Hepatocyte (in vitro differentiated cells): Measurements from ENCODE around the gene SHFL. TPM values are rescaled to one million over a fixed set of nuclear protein-coding genes. Genes with fewer than 3 reads are reported as not detected.

Experiments used
- DNase-seq: peaks from one replicate; pipeline ENCODE4 v3.0.0-alpha.2; 2016; ENCODE audit warnings: low spot score
- H2AFZ ChIP-seq: fragments of 200-600 bp; sonication (generic); 2 replicates; pipeline ENCODE4 v1.6.0; 2016; ENCODE audit warnings: antibody characterized with exemption, mild to moderate bottlenecking
- H3K27ac ChIP-seq: fragments of 200-600 bp; sonication (generic); 2 replicates; pipeline ENCODE4 v1.5.1; 2016; ENCODE audit warnings: mild to moderate bottlenecking
- H3K27me3 ChIP-seq: fragments of 200-600 bp; sonication (generic); 2 replicates; pipeline ENCODE4 v1.6.1; 2016
- H3K36me3 ChIP-seq: fragments of 200-600 bp; sonication (generic); replicated peaks from 2 replicates; pipeline ENCODE4 v1.5.1; 2016; ENCODE audit warnings: low read depth; ENCODE audit not compliant: insufficient read depth
- H3K4me1 ChIP-seq: fragments of 200-600 bp; sonication (generic); 2 replicates; pipeline ENCODE4 v1.5.1; 2016; ENCODE audit warnings: mild to moderate bottlenecking, moderate library complexity; ENCODE audit not compliant: insufficient read depth
- H3K4me2 ChIP-seq: fragments of 200-600 bp; sonication (generic); 2 replicates; pipeline ENCODE4 v1.6.0; 2016
- H3K4me3 ChIP-seq: fragments of 200-600 bp; sonication (generic); 2 replicates; pipeline ENCODE4 v1.5.1; 2016; ENCODE audit warnings: mild to moderate bottlenecking
- H3K79me2 ChIP-seq: fragments of 200-600 bp; sonication (generic); 2 replicates; pipeline ENCODE4 v1.6.0; 2017; ENCODE audit warnings: mild to moderate bottlenecking
- H3K9me2 ChIP-seq: fragments of 200-600 bp; sonication (generic); replicated peaks from 2 replicates; pipeline ENCODE4 v1.6.0; 2017; ENCODE audit warnings: mild to moderate bottlenecking; ENCODE audit not compliant: insufficient read depth
- H3K9me3 ChIP-seq: fragments of 200-600 bp; sonication (generic); 2 replicates; pipeline ENCODE4 v1.5.1; 2016; ENCODE audit warnings: low read depth, mild to moderate bottlenecking
- H4K20me1 ChIP-seq: fragments of 200-600 bp; sonication (generic); 2 replicates; pipeline ENCODE4 v1.6.0; 2016; ENCODE audit warnings: mild to moderate bottlenecking; ENCODE audit not compliant: insufficient read depth, poor library complexity, severe bottlenecking
- EZH2 ChIP-seq: fragments of 200-600 bp; sonication (generic); IDR thresholded peaks from 2 replicates; pipeline ENCODE4 v1.6.1; 2016; ENCODE audit warnings: antibody characterized with exemption, mild to moderate bottlenecking, borderline replicate concordance
- EZH2phosphoT487 ChIP-seq: fragments of 200-600 bp; sonication (generic); IDR thresholded peaks from one replicate; pipeline ENCODE4 v1.6.1; 2018; ENCODE audit warnings: antibody characterized with exemption, mild to moderate bottlenecking, low read depth, moderate library complexity; ENCODE audit not compliant: unreplicated experiment, severe bottlenecking
- WGBS: methylation state at CpG from one replicate; pipeline ENCODE4 v1.1.6; 2016; ENCODE audit warnings: low lambda C conversion rate; ENCODE audit errors: missing lambda C conversion rate; 5-methylcytosine and 5-hydroxymethylcytosine counted together
- polyA plus RNA-seq: library from polyadenylated mRNA; unstranded; fragments of >200 nt; fragmentation: Nextera tagmentation; extraction: Ambion mirVana; gene quantifications from 2 replicates; pipeline ENCODE4 v1.2.1, GENCODE V29; 2016
- total RNA-seq: library from RNA; depleted of rRNA; stranded (reverse); fragments of >200 nt; gene quantifications from 2 replicates; pipeline ENCODE4 v1.2.3, GENCODE V29; 2014
- TF ChIP-seq, protein P1 (sequence below): fragments of 200-600 bp; sonication (generic); IDR thresholded peaks from 2 replicates; pipeline ENCODE4 v1.5.1; 2016; ENCODE audit warnings: antibody characterized with exemption, mild to moderate bottlenecking; ENCODE audit not compliant: poor library complexity

SHFL gene
- total RNA-seq (26.0 and 28.7 TPM in 2 replicates), polyA plus RNA-seq (48.7 and 50.9 TPM in 2 replicates)

DNA sequence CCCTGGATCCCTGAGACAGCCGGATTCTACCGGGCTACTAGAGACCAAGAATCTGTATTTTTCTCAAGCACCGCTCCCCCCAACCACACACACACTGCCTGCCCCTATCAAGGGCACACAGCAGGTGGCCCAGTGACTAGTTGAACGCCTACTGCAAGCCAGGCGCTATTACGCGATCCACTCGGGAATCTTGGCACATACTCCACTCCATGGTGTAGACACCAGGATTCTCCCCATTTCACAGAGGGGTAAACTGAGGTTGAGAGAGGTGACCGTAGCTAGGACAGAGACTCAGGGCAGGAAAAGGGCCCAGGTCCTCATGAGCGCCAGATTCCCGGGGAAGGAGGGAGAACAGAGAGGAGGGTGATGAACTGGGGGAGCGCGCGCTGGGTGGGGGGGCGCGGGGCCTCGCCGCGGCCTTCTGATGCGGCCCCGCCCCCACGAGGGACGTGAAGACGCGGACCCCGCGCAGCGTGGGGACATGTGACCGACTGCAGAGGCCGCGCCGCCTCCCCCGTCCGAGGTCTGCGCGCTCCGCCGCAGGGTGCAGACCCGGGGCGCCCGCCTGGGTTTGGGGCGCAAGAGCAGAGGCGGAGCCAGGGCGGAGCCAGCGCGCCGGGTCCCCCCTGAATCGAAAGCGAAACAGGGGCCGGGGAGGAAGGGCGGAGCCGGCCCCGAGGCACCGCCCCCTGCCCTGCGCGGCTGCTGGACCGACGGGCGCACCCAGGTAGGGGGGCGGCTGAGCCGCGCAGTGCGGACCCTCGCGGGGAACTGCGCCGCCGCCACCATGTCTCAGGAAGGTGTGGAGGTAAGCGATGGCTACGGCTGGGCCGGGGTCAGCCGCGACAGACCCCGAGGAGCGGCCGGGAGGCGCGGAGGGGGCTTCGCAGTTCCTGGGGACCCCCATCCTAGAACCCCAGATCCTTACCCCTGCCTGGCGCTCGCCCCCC, at the start of gene SHFL:
Gene SHFL (plus strand): TSS at position 677 of the 950 bp plus-strand sequence. CDS start 111 bp downstream, at position 788.
- peak; percentile 91 for DNase-seq
- WGBS, result 10% methylated on average over 38 of the region's 81 CpGs
- Histone ChIP-seq H3K4me3 (peak within 1 kb of the TSS; percentile 89), H3K9me3 (no peaks in the 10 kb centered on the region), H3K27me3 (no peaks in the 10 kb centered on the region), H3K9me2 (no peaks in the 10 kb centered on the region), H3K36me3 (no peaks in the 10 kb centered on the region), H3K4me2 (peak within 1 kb of the TSS; percentile 99), H2AFZ (peak within 1 kb of the TSS; percentile 93), H3K27ac (peak within 1 kb of the TSS; percentile 64), H4K20me1 (no peaks in the 10 kb centered on the region), H3K4me1 (no peaks in the 10 kb centered on the region), H3K79me2 (peaks cover 3% of the 10 kb centered on the region)
- TF ChIP-seq EZH2 (no peak), EZH2phosphoT487 (no peak)

DNA sequence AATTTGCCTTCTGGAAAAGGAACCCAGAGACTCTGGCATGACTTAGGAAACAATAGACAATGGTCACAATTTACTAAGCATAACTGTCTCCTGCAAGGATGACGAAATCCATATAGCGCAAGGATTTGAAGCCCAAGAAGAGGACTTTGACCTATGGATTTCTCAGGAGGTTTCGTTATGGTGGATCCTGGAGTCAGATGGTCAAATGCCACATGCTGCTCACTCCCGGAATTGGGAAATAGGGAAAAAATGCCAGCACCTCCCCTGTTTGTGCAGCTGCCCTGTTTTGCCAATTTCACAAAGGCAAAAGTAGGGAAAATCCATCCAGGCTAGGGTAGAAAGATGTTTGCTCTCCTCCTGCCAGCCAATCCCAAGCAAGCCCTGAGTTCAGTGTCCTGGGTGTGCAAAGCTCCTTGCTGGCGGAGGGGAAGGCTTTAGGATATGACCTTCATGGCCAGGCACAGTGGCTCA, 49.5 kb upstream of the SHFL start:
- TF ChIP-seq, protein P1, sequence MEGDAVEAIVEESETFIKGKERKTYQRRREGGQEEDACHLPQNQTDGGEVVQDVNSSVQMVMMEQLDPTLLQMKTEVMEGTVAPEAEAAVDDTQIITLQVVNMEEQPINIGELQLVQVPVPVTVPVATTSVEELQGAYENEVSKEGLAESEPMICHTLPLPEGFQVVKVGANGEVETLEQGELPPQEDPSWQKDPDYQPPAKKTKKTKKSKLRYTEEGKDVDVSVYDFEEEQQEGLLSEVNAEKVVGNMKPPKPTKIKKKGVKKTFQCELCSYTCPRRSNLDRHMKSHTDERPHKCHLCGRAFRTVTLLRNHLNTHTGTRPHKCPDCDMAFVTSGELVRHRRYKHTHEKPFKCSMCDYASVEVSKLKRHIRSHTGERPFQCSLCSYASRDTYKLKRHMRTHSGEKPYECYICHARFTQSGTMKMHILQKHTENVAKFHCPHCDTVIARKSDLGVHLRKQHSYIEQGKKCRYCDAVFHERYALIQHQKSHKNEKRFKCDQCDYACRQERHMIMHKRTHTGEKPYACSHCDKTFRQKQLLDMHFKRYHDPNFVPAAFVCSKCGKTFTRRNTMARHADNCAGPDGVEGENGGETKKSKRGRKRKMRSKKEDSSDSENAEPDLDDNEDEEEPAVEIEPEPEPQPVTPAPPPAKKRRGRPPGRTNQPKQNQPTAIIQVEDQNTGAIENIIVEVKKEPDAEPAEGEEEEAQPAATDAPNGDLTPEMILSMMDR, result no peak
- TF ChIP-seq EZH2 (no peak), EZH2phosphoT487 (no peak)

DNA sequence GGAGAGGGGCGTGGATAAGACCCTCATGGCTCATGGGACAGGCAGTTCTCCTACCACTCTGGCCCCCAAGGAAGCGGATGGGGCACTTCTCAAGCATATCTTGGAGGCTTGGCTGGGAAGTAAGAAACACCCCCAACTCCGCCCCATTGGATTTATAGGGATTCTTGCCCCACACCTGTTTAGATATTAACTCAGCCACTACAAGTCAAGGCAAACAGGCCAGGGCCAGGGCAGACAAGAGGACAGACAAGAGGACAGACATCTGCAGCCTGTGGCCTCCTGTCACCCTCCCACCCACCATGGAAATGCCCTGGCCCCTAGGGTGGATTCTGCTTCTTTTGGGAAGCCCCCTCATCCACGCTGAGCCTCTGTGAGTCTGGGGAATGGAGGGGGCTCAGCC, 48.8 kb upstream of the SHFL start:
- H3K9me3 ChIP-seq, result no peaks in the 10 kb centered on the region
- H3K36me3 ChIP-seq, result no peaks in the 10 kb centered on the region
- H3K4me1 ChIP-seq, result no peaks in the 10 kb centered on the region
- TF ChIP-seq, protein P1, result no peak
- no peak for TF ChIP-seq EZH2
- TF ChIP-seq EZH2phosphoT487, result no peak
- H3K4me2 ChIP-seq, result no peak overlapping the region
- H3K27me3 ChIP-seq, result peaks cover 11% of the 10 kb centered on the region
- H3K79me2 ChIP-seq, result no peaks in the 10 kb centered on the region
- no peak overlapping the region for H2AFZ ChIP-seq
- 58% methylated on average over 4 of the region's 4 CpGs for WGBS
- no peak overlapping the region for H3K4me3 ChIP-seq
- H3K27ac ChIP-seq, result no peak overlapping the region
- no peaks in the 10 kb centered on the region for H3K9me2 ChIP-seq
- no peak for DNase-seq
- no peaks in the 10 kb centered on the region for H4K20me1 ChIP-seq

More for the DNA sequence above, 49.5 kb upstream of the SHFL start:
- no peaks in the 10 kb centered on the region for H3K9me2 ChIP-seq
- H3K27me3 ChIP-seq, result peaks cover 11% of the 10 kb centered on the region
- no peaks in the 10 kb centered on the region for H3K9me3 ChIP-seq
- WGBS, result 67% methylated on average over 5 of the region's 5 CpGs
- H3K79me2 ChIP-seq, result no peaks in the 10 kb centered on the region
- H3K4me3 ChIP-seq, result no peak overlapping the region
- no peak overlapping the region for H3K4me2 ChIP-seq
- peak overlapping the region; percentile 20 for H3K27ac ChIP-seq
- H3K4me1 ChIP-seq, result no peaks in the 10 kb centered on the region
- H3K36me3 ChIP-seq, result no peaks in the 10 kb centered on the region
- DNase-seq, result peak; percentile 23
- H2AFZ ChIP-seq, result no peak overlapping the region
- H4K20me1 ChIP-seq, result no peaks in the 10 kb centered on the region

GRCh38 chr19:10037809-10038208, 48.3 kb upstream of the SHFL start:
- no peak overlapping the region for H3K4me2 ChIP-seq
- no peaks in the 10 kb centered on the region for H3K79me2 ChIP-seq
- TF ChIP-seq EZH2 (no peak), EZH2phosphoT487 (no peak)
- TF ChIP-seq, protein P1, result no peak
- no peak overlapping the region for H2AFZ ChIP-seq
- 60% methylated on average over 5 of the region's 5 CpGs for WGBS
- no peak overlapping the region for H3K4me3 ChIP-seq
- no peak overlapping the region for H3K27ac ChIP-seq
- H3K9me3 ChIP-seq, result no peaks in the 10 kb centered on the region
- H3K27me3 ChIP-seq, result peaks cover 7% of the 10 kb centered on the region
- no peaks in the 10 kb centered on the region for H3K4me1 ChIP-seq
- no peaks in the 10 kb centered on the region for H3K36me3 ChIP-seq
- H4K20me1 ChIP-seq, result no peaks in the 10 kb centered on the region
- no peaks in the 10 kb centered on the region for H3K9me2 ChIP-seq
- DNase-seq, result peak; percentile 40
